GM23248 (cell line): Measurements from ENCODE around the gene RICTOR.

Source experiments
- EZH2 ChIP-seq: fragments of 200-600 bp; sonication (generic); IDR thresholded peaks from 2 replicates; pipeline ENCODE4 v1.6.1; 2018; ENCODE audit warnings: antibody characterized with exemption, mild to moderate bottlenecking; ENCODE audit not compliant: insufficient read depth, poor library complexity, severe bottlenecking
- EZH2phosphoT487 ChIP-seq: fragments of 200-600 bp; sonication (generic); IDR thresholded peaks from 2 replicates; pipeline ENCODE4 v1.6.1; 2018; ENCODE audit warnings: antibody characterized with exemption, moderate library complexity, mild to moderate bottlenecking, low read depth; ENCODE audit not compliant: insufficient read depth

DNA sequence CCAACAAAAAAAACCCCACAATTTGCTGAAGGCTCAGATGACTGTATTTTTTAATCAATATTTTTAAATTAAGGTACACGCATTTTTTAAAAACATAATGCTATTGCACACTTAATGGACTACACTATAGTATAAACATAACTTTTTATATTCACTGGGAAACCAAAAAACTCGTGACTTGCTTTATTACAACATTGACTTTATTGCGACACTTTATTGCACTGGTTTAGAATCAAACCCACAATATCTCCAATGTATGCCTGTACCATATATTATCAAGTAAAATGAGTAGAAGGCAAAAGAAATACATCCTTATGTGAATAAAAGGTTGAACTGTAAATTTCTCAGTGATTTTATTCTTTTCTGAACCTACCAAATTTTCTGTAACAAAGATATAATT lies 53.7 kb downstream of the RICTOR start:
- no peak for TF ChIP-seq EZH2phosphoT487
- TF ChIP-seq EZH2 = no peak
